Measurements from ENCODE around the gene TMEFF2.

DNA sequence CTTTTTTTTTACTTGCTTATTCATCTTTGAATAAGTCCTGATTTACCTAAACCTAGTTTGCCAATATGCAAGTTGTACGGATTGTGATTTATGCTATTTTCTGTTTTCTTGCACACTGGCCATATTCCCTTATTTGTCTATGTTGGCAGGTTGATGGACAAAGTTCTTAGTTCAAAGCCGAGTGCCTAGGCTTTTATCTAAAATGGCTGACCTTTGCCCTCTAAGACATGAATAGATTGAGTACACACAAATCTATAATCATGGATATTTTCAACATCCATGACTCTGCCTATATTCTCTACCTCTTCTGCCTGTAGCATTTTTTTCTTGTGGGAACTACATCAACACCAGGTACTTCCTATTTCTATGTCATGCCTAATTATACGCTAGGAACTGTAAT is 171.7 kb downstream of the TMEFF2 start:
- TF ChIP-seq ZNF555 (tag by site-specific recombination; conservative IDR thresholded peaks at IDR 0.05) (no peak), ZNF350 (tag by site-specific recombination; IDR thresholded peaks at IDR 0.05) (no peak), ZNF324 (tag by site-specific recombination; IDR thresholded peaks at IDR 0.05) (no peak), ZNF549 (tag by site-specific recombination; IDR thresholded peaks at IDR 0.05) (no peak), ZNF830 (tag by site-specific recombination; IDR thresholded peaks at IDR 0.05; ENCODE audit: low read depth) (no peak), ZNF747 (tag by site-specific recombination; IDR thresholded peaks at IDR 0.05) (no peak), ZFP37 (tag by site-specific recombination; IDR thresholded peaks at IDR 0.05) (no peak), ZNF596 (tag by site-specific recombination; IDR thresholded peaks at IDR 0.05) (no peak), BCL11B (tag by site-specific recombination; IDR thresholded peaks at IDR 0.05; ENCODE audit: low read depth) (no peak), ZNF23 (tag by site-specific recombination; IDR thresholded peaks at IDR 0.05; ENCODE audit: borderline replicate concordance) (no peak)
- TF ChIP-seq, protein P1, sequence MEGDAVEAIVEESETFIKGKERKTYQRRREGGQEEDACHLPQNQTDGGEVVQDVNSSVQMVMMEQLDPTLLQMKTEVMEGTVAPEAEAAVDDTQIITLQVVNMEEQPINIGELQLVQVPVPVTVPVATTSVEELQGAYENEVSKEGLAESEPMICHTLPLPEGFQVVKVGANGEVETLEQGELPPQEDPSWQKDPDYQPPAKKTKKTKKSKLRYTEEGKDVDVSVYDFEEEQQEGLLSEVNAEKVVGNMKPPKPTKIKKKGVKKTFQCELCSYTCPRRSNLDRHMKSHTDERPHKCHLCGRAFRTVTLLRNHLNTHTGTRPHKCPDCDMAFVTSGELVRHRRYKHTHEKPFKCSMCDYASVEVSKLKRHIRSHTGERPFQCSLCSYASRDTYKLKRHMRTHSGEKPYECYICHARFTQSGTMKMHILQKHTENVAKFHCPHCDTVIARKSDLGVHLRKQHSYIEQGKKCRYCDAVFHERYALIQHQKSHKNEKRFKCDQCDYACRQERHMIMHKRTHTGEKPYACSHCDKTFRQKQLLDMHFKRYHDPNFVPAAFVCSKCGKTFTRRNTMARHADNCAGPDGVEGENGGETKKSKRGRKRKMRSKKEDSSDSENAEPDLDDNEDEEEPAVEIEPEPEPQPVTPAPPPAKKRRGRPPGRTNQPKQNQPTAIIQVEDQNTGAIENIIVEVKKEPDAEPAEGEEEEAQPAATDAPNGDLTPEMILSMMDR (tag by site-specific recombination; IDR thresholded peaks at IDR 0.05) = no peak
- TF ChIP-seq, protein P2, sequence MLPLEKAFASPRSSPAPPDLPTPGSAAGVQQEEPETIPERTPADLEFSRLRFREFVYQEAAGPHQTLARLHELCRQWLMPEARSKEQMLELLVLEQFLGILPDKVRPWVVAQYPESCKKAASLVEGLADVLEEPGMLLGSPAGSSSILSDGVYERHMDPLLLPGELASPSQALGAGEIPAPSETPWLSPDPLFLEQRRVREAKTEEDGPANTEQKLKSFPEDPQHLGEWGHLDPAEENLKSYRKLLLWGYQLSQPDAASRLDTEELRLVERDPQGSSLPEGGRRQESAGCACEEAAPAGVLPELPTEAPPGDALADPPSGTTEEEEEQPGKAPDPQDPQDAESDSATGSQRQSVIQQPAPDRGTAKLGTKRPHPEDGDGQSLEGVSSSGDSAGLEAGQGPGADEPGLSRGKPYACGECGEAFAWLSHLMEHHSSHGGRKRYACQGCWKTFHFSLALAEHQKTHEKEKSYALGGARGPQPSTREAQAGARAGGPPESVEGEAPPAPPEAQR (tag by site-specific recombination; IDR thresholded peaks at IDR 0.05) = no peak
- TF ChIP-seq, protein P3, sequence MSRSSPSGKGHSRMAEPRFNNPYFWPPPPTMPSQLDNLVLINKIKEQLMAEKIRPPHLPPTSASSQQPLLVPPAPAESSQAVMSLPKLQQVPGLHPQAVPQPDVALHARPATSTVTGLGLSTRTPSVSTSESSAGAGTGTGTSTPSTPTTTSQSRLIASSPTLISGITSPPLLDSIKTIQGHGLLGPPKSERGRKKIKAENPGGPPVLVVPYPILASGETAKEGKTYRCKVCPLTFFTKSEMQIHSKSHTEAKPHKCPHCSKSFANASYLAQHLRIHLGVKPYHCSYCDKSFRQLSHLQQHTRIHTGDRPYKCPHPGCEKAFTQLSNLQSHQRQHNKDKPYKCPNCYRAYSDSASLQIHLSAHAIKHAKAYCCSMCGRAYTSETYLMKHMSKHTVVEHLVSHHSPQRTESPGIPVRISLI (tag by site-specific recombination; IDR thresholded peaks at IDR 0.05) = no peak
- TF ChIP-seq, protein P4, sequence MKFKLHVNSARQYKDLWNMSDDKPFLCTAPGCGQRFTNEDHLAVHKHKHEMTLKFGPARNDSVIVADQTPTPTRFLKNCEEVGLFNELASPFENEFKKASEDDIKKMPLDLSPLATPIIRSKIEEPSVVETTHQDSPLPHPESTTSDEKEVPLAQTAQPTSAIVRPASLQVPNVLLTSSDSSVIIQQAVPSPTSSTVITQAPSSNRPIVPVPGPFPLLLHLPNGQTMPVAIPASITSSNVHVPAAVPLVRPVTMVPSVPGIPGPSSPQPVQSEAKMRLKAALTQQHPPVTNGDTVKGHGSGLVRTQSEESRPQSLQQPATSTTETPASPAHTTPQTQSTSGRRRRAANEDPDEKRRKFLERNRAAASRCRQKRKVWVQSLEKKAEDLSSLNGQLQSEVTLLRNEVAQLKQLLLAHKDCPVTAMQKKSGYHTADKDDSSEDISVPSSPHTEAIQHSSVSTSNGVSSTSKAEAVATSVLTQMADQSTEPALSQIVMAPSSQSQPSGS (tag by site-specific recombination; IDR thresholded peaks at IDR 0.05; ENCODE audit: low read depth) = no peak

Data from HEK293 (cell line).